HG03064 (cell line): ENCODE measurements around the gene TSC22D3.

Source experiments
- ATAC-seq: cut with Tn5 transposase; IDR thresholded peaks from one replicate; pipeline ENCODE4 v1.9.1; 2021; ENCODE audit warnings: low read depth; ENCODE audit not compliant: unreplicated experiment

Gene TSC22D3

GRCh38 chrX:107666931-107667330, 108.7 kb downstream of the TSC22D3 start:
- no peak for ATAC-seq
